ENCODE data around the gene SLC4A1.

- TF ChIP-seq, protein P1, sequence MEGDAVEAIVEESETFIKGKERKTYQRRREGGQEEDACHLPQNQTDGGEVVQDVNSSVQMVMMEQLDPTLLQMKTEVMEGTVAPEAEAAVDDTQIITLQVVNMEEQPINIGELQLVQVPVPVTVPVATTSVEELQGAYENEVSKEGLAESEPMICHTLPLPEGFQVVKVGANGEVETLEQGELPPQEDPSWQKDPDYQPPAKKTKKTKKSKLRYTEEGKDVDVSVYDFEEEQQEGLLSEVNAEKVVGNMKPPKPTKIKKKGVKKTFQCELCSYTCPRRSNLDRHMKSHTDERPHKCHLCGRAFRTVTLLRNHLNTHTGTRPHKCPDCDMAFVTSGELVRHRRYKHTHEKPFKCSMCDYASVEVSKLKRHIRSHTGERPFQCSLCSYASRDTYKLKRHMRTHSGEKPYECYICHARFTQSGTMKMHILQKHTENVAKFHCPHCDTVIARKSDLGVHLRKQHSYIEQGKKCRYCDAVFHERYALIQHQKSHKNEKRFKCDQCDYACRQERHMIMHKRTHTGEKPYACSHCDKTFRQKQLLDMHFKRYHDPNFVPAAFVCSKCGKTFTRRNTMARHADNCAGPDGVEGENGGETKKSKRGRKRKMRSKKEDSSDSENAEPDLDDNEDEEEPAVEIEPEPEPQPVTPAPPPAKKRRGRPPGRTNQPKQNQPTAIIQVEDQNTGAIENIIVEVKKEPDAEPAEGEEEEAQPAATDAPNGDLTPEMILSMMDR (IDR thresholded peaks at IDR 0.05 in 2 of 3, conservative IDR thresholded peaks at IDR 0.05 in 1 of 3; ENCODE audit: borderline replicate concordance in 1 of 3, insufficient read depth in 1 of 3, low read depth in 2 of 3, low read length in 2 of 3): no peak
- TF ChIP-seq SP1 (IDR thresholded peaks at IDR 0.05; ENCODE audit: low read depth) (no peak), POLR2A (IDR thresholded peaks at IDR 0.05; ENCODE audit: borderline replicate concordance, extremely low read depth, insufficient read depth, insufficient read length) (no peak)
Measured at GRCh38 chr17:44206825-44207155, 61.1 kb downstream of the SLC4A1 start.
